GM12891 (cell line): ENCODE measurements around the gene SNX24.

Experiments
- POLR2A ChIP-seq: IDR thresholded peaks from 2 replicates; pipeline ENCODE4 v1.6.1; 2011; ENCODE audit warnings: low read depth, low read length, control low read depth
- POLR2AphosphoS5 ChIP-seq: IDR thresholded peaks from 2 replicates; pipeline ENCODE4 v1.6.1; 2011; ENCODE audit warnings: low read depth, low read length, control low read depth
- TAF1 ChIP-seq: IDR thresholded peaks from 2 replicates; pipeline ENCODE4 v1.6.1; 2011; ENCODE audit warnings: low read depth, low read length, control low read depth

- TF ChIP-seq POLR2AphosphoS5 (no peak), POLR2A (no peak), TAF1 (no peak)
Measured at GRCh38 chr5:122919969-122920368, 74.6 kb downstream of the SNX24 start.
